ENCODE data around the gene ADM. TPM values are rescaled to one million over a fixed set of nuclear protein-coding genes. Genes with fewer than 3 reads are reported as not detected.

ADM gene
- total RNA-seq, 1 experiment from 2014 or later = 263 TPM

DNA sequence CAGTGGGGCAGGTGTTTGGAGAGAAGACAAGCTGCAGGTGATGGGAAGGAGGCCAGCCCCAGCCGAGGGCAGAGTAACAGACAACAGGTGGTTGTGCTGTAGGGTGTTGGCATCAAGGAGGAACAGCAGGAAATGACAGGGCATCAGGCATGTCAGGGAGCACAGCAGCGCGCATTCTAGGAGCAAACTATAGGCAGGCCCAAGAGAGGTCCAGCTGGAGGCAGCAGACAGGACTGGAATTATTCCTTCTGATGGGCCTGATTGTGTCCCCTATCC lies 13.6 kb downstream of the ADM start:
- H3K36me3 ChIP-seq (ENCODE audit: control insufficient read depth, insufficient read depth, low read length) = no peaks in the 10 kb centered on the region
- H3K27ac ChIP-seq (ENCODE audit: low read length) = peak overlapping the region; percentile 90
- no peak for ATAC-seq
- no peak for TF ChIP-seq SIN3A (IDR thresholded peaks at IDR 0.05; ENCODE audit: borderline replicate concordance, insufficient read depth, low read depth, low read length)
- TF ChIP-seq, protein P1, sequence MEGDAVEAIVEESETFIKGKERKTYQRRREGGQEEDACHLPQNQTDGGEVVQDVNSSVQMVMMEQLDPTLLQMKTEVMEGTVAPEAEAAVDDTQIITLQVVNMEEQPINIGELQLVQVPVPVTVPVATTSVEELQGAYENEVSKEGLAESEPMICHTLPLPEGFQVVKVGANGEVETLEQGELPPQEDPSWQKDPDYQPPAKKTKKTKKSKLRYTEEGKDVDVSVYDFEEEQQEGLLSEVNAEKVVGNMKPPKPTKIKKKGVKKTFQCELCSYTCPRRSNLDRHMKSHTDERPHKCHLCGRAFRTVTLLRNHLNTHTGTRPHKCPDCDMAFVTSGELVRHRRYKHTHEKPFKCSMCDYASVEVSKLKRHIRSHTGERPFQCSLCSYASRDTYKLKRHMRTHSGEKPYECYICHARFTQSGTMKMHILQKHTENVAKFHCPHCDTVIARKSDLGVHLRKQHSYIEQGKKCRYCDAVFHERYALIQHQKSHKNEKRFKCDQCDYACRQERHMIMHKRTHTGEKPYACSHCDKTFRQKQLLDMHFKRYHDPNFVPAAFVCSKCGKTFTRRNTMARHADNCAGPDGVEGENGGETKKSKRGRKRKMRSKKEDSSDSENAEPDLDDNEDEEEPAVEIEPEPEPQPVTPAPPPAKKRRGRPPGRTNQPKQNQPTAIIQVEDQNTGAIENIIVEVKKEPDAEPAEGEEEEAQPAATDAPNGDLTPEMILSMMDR (IDR thresholded peaks at IDR 0.05) = no peak
- no peak for TF ChIP-seq TCF7L2 (IDR thresholded peaks at IDR 0.05; ENCODE audit: low read depth, low read length)
- TF ChIP-seq, protein P2, sequence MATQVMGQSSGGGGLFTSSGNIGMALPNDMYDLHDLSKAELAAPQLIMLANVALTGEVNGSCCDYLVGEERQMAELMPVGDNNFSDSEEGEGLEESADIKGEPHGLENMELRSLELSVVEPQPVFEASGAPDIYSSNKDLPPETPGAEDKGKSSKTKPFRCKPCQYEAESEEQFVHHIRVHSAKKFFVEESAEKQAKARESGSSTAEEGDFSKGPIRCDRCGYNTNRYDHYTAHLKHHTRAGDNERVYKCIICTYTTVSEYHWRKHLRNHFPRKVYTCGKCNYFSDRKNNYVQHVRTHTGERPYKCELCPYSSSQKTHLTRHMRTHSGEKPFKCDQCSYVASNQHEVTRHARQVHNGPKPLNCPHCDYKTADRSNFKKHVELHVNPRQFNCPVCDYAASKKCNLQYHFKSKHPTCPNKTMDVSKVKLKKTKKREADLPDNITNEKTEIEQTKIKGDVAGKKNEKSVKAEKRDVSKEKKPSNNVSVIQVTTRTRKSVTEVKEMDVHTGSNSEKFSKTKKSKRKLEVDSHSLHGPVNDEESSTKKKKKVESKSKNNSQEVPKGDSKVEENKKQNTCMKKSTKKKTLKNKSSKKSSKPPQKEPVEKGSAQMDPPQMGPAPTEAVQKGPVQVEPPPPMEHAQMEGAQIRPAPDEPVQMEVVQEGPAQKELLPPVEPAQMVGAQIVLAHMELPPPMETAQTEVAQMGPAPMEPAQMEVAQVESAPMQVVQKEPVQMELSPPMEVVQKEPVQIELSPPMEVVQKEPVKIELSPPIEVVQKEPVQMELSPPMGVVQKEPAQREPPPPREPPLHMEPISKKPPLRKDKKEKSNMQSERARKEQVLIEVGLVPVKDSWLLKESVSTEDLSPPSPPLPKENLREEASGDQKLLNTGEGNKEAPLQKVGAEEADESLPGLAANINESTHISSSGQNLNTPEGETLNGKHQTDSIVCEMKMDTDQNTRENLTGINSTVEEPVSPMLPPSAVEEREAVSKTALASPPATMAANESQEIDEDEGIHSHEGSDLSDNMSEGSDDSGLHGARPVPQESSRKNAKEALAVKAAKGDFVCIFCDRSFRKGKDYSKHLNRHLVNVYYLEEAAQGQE (IDR thresholded peaks at IDR 0.05; ENCODE audit: insufficient read depth in 1 of 2, low read depth in 2 of 2, low read length in 1 of 2) = no peak
- no peak for TF ChIP-seq POLR2AphosphoS5 (IDR thresholded peaks at IDR 0.05; ENCODE audit: low read depth, low read length)
- intact Hi-C loops (cut with micrococcal nuclease; ENCODE audit: unreplicated experiment) = no loop called here
- ChIA-PET CTCF (no interaction called here), POLR2A (interaction anchor here (1.2 kb wide), 1 partner anchor 9 kb away, joined by 4 read pairs; no protein-coding TSS in a partner anchor)
- DNase-seq (ENCODE audit: low read depth, low spot score) = no peak
- H3K4me1 ChIP-seq (ENCODE audit: control insufficient read depth, insufficient read depth, low read length) = peaks cover 76% of the 10 kb centered on the region
- H3K4me3 ChIP-seq (ENCODE audit: low read depth in 2 of 2, low read length in 2 of 2) = no peak overlapping the region
- in situ Hi-C loops (cut with HindIII; ENCODE audit: low pct_unique_long_range_greater_than_20kb, low sequenced_read_pairs) = loop anchor here (25.0 kb wide), 2 partner anchors 456 to 731 kb away; no protein-coding TSS in a partner anchor
- no peaks in the 10 kb centered on the region for H3K27me3 ChIP-seq (ENCODE audit: control insufficient read depth, insufficient read depth, low read length)
- no TSS peak for BruUV-seq (replicated peaks)
- H3K9me3 ChIP-seq (ENCODE audit: control insufficient read depth, insufficient read depth, low read depth, low read length) = no peaks in the 10 kb centered on the region

GRCh38 chr11:10319702-10320558 lies 15.1 kb downstream of the ADM start:
- ATAC-seq = no peak
- ChIA-PET CTCF (no interaction called here), POLR2A (no interaction called here)
- DNase-seq (ENCODE audit: low read depth, low spot score) = no peak
- Histone ChIP-seq H3K4me1 (ENCODE audit: control insufficient read depth, insufficient read depth, low read length) (peaks cover 82% of the 10 kb centered on the region), H3K36me3 (ENCODE audit: control insufficient read depth, insufficient read depth, low read length) (no peaks in the 10 kb centered on the region), H3K27ac (ENCODE audit: low read length) (peak overlapping the region; percentile 90), H3K4me3 (ENCODE audit: low read depth in 2 of 2, low read length in 2 of 2) (no peak overlapping the region), H3K9me3 (ENCODE audit: control insufficient read depth, insufficient read depth, low read depth, low read length) (no peaks in the 10 kb centered on the region), H3K27me3 (ENCODE audit: control insufficient read depth, insufficient read depth, low read length) (no peaks in the 10 kb centered on the region)
- TF ChIP-seq TCF7L2 (IDR thresholded peaks at IDR 0.05; ENCODE audit: low read depth, low read length) = peak; percentile 44; the same call in 1 of the 2 replicates
- TF ChIP-seq, protein P1 (IDR thresholded peaks at IDR 0.05) = no peak
- intact Hi-C loops (cut with micrococcal nuclease; ENCODE audit: unreplicated experiment) = loop anchor here (5.0 to 10.0 kb wide), 3 partner anchors 417 to 705 kb away; no protein-coding TSS in a partner anchor
- no TSS peak for BruUV-seq (replicated peaks)
- in situ Hi-C loops (cut with HindIII; ENCODE audit: low pct_unique_long_range_greater_than_20kb, low sequenced_read_pairs) = loop anchor here (25.0 kb wide), 2 partner anchors 458 to 733 kb away; no protein-coding TSS in a partner anchor

Data from Panc1 (cell line).